ENCODE results near the gene SLX9.

Gene SLX9

GRCh38 chr21:44949161-44949778 lies 9.4 kb downstream of the SLX9 start:
- no peak for DNase-seq

DNA sequence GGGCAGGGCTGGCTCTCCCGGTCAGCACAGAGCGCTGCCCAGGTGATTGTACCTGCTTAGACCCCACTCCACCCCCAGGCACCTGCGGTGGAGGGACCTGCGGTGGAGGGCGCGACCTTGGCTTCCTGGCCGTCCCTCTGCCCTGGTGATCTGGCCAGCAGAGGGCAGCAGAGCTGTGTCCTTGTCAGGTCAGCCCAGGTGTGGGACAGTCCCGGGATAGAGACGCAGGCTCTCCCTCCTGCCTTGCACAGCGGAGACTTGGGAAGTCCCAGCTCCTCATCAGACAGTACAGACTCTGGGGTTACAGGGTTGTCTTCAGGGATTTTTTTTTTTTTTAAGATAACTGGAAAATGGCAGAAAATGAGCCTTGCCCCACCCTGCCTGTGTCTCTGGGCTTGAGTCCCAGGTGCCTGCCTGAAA lies 10.0 kb downstream of the SLX9 start:
- DNase-seq: peak; percentile 34

DNA sequence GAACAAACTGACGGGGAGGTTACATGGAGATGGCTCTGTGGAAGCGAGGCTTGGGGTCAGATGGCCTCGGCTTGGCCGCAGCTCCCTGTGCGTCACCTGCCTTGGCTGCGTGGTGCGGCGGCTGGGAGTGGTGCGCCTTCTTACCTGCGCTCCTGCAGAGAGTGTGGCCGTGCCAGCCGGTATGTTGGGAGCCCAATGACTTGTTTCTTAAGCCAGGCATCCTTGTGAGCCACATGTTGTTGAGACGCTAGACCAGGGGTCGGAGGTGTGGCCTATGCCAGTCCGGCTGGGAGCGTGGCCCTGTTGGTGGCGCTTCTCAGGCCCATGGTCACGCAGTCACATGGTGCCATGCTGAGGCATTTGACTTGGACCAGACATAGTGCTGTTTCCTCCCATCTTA lies 10.5 kb downstream of the SLX9 start:
- no peak for DNase-seq

DNA sequence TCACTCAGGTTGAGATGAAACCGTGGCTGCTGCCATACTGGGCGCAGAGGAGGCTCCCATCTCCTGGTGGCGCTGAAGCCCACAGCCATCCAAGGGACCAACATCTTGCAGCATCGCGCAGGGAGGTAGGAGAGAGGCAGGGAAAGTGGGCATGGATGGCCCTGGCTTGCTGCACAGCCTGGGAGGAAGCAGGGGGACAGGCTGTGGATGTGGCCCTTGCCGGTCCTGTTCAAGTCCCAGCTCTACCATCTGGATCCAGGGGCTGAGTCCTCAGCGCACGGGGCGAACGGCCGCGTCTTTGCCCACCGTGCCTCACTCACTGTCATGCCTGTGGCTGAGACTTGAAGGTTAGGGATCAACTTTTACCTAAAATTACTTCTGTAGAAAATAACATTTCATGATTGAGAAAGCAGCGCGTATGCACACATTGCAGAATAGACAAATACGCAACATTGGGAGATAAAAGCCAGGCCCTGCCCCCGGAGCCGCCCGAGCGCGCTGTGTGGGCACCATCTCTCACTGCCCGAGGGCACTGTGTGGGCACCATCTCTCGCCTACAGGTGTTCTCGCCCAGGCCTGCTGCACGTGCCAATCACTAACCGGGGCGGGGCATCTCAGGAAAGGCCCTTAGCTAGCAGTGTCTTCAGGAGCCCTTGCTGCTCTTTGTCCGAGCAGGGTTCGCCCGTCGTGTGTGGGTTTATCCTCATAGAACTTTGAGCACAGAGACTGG lies 11.5 kb downstream of the SLX9 start:
- DNase-seq: no peak

GRCh38 chr21:44952116-44952928 lies 12.5 kb downstream of the SLX9 start:
- DNase-seq: no peak

DNA sequence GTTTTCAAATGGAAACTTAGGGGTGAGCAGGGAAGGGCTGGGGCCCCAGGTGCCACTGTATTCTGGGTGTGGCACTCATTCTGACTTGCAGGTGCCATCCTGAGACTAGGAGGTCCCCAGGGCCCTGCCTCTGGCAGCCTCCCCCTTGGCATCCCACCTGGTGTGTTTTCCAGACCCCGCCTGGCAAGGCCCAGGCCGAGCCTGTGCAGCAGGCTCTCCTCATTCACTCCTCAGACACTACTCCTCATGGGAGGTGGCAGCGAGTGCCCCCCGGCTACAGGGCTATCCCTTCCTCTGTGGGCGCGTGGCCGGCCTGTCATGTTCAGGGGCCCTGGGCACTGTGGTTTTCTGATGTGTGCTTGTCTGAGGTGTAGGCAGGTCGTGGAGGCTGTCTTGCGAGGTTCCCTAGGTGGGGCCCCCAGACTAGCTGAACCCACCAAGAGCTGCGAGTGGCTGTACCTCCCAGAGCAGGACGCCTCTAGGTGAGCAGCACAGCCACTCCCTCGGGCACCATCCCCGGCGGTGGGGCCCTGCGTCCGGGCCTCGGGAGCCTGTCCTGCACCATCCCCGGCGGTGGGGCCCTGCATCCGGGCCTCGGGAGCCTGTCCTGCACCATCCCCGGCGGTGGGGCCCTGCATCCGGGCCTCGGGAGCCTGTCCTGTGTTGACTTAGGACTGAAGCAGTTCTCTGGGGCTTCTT lies 13.2 kb downstream of the SLX9 start:
- no peak for DNase-seq

GRCh38 chr21:44953628-44954021 lies 13.8 kb downstream of the SLX9 start:
- DNase-seq: no peak

DNA sequence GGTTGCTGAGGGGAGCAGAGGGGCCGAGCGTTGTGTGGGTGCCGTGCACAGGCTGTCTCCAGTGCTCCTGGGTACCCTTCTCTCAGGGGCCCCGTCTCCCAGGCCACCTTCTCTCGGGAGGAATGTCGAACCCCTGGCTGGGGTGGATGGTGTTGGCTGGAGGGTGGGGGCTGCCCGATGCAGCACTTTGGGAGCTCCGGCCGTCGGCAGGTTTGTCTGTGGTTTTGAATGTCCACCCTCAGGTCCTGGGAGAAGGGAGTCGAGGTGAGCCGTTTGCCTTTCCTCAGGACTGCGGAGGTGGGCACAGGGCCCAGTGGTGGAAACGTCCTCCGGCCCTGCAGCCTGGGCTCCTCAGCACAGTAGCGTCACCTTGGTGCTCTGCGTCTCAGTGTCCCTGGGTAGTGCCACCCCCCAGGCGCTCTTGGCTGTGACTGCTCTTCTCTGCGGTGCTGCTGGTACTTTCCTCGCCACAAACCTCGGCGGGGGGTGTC lies 14.5 kb downstream of the SLX9 start:
- no peak for DNase-seq

- DNase-seq: no peak
Observed at GRCh38 chr21:44955141-44955797, 15.4 kb downstream of the SLX9 start.

- no peak for DNase-seq
Observed at GRCh38 chr21:44955798-44956175, 16.0 kb downstream of the SLX9 start.

DNA sequence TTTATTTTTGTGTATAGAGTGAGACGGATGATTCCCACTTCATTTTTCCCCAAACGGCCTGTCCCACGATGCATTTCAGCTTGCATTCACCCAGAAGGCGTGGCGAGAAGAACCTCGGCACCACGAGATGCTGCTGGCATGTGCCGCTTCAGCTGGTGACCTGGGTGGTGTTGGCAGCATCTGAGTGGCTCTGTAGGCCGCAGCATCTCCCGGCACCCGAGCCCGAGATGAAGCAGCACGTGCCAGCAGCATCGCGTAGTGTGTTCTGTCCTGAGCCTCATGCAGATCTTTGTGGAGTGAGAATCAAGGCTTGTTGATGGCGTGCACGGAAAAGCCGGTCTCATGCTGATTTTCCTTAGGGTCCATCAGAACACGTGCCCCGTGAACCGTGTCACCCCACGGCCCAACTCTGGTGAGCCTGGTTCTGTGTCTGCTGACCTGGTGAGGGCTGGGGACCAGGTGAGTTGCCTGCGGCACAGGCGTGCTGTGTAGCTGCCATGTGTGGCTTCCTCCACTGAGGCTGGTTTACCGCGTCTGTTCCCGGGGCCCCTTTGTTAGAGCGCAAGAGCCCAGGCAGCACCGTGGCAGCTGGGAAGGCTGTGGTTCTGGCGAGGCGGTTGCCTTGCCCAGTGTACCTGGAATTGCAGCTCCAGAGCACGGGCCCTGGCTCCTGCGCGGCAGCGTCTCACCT lies 16.7 kb downstream of the SLX9 start:
- no peak for DNase-seq

GRCh38 chr21:44957047-44957831 lies 17.4 kb downstream of the SLX9 start:
- DNase-seq: no peak

- DNase-seq: no peak
Observed at GRCh38 chr21:44957901-44958451, 18.1 kb downstream of the SLX9 start.

GRCh38 chr21:44958471-44959191 lies 18.8 kb downstream of the SLX9 start:
- no peak for DNase-seq

GRCh38 chr21:44959376-44960091 lies 19.7 kb downstream of the SLX9 start:
- no peak for DNase-seq

DNA sequence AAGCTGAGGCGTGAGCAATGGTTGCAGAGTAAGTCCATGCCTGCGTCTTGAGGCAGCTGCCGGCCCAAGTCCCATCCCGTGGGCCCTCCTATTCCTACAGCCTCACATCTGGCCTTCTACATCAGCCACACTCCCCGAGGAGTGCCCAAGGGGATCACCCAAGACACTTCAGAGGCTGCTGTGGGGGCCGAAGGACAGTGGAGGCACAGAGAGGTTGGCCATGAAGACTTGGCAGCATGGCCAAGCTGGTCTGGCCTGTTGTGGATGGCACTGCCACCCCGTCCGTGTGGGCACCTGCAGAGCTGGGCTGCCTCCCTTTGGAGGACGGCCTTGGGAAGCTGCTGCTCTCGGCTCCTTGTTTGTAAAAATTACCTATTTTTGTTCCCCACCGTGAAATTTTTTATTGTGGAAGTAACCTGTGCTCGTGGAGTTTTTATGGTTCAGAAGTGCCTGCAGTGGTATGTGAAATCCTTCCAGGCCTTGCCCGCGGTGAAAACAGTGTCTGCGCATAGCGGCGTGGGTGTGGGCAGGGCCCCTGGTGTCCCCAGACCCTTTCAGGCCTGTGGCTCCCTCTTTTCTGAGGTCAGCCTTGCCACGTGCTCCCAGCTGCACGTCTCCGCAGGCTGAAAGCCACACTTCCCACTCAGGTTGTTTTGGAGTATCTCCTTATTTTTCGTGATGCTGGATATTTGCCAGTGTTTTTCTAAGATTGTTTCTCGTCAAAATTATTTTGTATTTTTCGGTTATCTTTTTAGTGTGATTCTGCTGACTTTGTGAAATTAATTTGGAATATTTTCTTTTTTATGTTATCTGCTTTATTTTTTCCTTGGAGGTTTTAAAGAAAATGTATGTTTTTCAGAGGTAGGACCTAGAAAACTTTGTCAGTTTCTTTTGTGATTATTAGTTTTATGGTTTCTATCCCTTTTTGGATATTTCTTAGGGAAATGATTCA lies 20.6 kb downstream of the SLX9 start:
- no peak for DNase-seq

DNA sequence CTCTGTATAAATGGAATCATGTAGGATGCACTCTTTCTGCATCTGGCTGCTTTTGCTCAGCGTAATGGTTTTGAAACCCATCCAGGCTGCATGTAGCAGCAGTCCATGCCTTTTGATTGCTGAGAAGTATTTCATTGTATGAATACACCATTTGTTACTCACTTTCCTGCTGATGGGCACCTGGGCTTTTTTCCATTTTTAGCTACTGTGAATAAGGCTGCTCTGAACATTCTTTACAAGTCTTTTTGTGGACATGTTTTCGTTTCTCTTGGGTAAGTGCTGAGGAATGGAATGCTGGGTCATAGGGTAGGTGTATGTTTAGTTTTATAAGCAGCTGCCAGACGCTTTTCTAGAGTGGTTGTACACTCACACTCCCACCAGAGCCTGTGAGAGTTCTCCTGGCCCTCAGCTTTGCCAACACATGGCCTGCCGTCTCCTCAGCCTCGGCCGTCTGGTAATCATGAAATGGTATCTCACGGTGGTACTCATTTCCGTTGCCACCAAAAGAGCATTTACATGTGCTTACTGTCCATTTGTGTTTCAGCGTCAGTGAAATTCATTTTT lies 22.7 kb downstream of the SLX9 start:
- DNase-seq: no peak

- no peak for DNase-seq
Observed at GRCh38 chr21:44964381-44964780, 24.6 kb downstream of the SLX9 start.
